Heart left ventricle (tissue), 16 donors: ENCODE measurements around the gene CARD8. TPM values are rescaled to one million over a fixed set of nuclear protein-coding genes. Genes with fewer than 3 reads are reported as not detected.
A peak's percentile ranks its signal among the peaks of the same experiment; 100 is the strongest.

Source experiments
- ATAC-seq, 4 donors: fragments of 200-7000 bp; cut with Tn5 transposase; one replicate each; pipeline ENCODE4 v1.9.1; 2020 to 2022; ENCODE audit warnings: moderate library complexity in 4 of 4, mild to moderate bottlenecking in 3 of 4, moderate number of reproducible peaks in 1 of 4
- DNase-seq, 5 donors: peaks; one replicate each; pipeline ENCODE4 v3.0.0-alpha.2; 2020
- H3K27ac ChIP-seq, 12 donors: fragments of 200-600 bp; sonication (generic) in 4 of 12; one replicate each; pipeline versions ENCODE4 v1.5.0 to v1.8.0; 2016 to 2022; ENCODE audit warnings: mild to moderate bottlenecking in 2 of 12
- H3K27me3 ChIP-seq, 9 donors: fragments of 200-600 bp; sonication (generic) in 2 of 9; one replicate each; pipeline versions ENCODE4 v1.5.1 to v1.8.0; 2016 to 2022; ENCODE audit warnings: mild to moderate bottlenecking in 3 of 9
- H3K36me3 ChIP-seq, 9 donors: fragments of 200-600 bp; sonication (generic) in 2 of 9; one replicate each; pipeline versions ENCODE4 v1.5.0 to v1.8.0; 2018 to 2022; ENCODE audit warnings: mild to moderate bottlenecking in 2 of 9
- H3K4me1 ChIP-seq, 12 donors: fragments of 200-600 bp; sonication (generic) in 4 of 12; one replicate each; pipeline versions ENCODE4 v1.5.0 to v1.8.0; 2016 to 2022; ENCODE audit warnings: mild to moderate bottlenecking in 3 of 12
- H3K4me3 ChIP-seq, 12 donors: fragments of 200-600 bp; sonication (generic) in 4 of 12; one replicate each; pipeline versions ENCODE4 v1.5.0 to v1.8.0; 2017 to 2022; ENCODE audit warnings: mild to moderate bottlenecking in 9 of 12, moderate library complexity in 4 of 12
- H3K9me3 ChIP-seq, 12 donors: fragments of 200-600 bp; sonication (generic) in 4 of 12; one replicate each; pipeline versions ENCODE4 v1.5.0 to v1.8.0; 2016 to 2022; ENCODE audit warnings: mild to moderate bottlenecking in 1 of 12
- CTCF ChIP-seq, 12 donors: fragments of 200-600 bp; sonication (generic) in 4 of 12; IDR thresholded peaks; one replicate each; pipeline versions ENCODE4 v1.5.0 to v1.8.0; 2018 to 2022; ENCODE audit warnings: antibody characterized with exemption in 12 of 12, mild to moderate bottlenecking in 5 of 12
- POLR2A ChIP-seq, 2 donors: fragments of 450-650 bp; IDR thresholded peaks; one replicate each; pipeline ENCODE4 v1.6.1; 2017; ENCODE audit warnings: antibody characterized with exemption in 2 of 2, mild to moderate bottlenecking in 2 of 2, moderate library complexity in 2 of 2
- WGBS, 4 donors: extraction: QIAGEN DNeasy Blood & Tissue Kit in 2 of 4; methylation state at CpG; one replicate each; pipeline versions ENCODE4 v1.1.5 to v1.1.7; 2013 to 2018; 5-methylcytosine and 5-hydroxymethylcytosine counted together
- intact Hi-C, 10 donors: fragments of 100-400 bp; cut with DNase I; formaldehyde crosslinking; loops; one replicate each; pipeline versions ENCODE4 v1.11.1 to v1.14.2; 2022
- polyA plus RNA-seq, 2 donors: library from polyadenylated mRNA; stranded (reverse); fragments of 200-250 nt; gene quantifications; one replicate each; pipeline ENCODE4 v1.2.3, GENCODE V29; 2013
- total RNA-seq, 9 donors: library from RNA; depleted of rRNA in 2 of 9; stranded (reverse); fragments of >200 nt in 2 of 9; fragmentation: NEBNext Ultra II Directional in 3 of 9; extraction: Animal tissue kit (Norgen Biotek cat#: 25700) in 3 of 9; gene quantifications; one replicate each; pipeline versions ENCODE4 v1.1.0 to v1.2.4, GENCODE V29; 2016 to 2023
- donor health status: ischemic (EF 13 %, LVEDD 7.1; RV severe dilation, severe dysfunction).
- donor health status: healthy with polysubstance abuse.
- donor health status: DM: no; HTN: yes; CAD: no.
- donor health status: DM: no; HTN: no; CAD: no.
- donor health status: ischemic (EF 25% LVEDD 6.9; RV normal size, moderate dysfunction).
- donor health status: ischemic (EF 25% LVEDD 5.7; RV mildly dilated, moderate dysfunction).
- donor health status: healthy.
- donor health status: DM: yes; HTN: yes; CAD: no.
- donor health status: ischemic (EF 35%, LVEDD 5.7; RV mildly dilated, moderate dysfunction).
- donor health status: nonischemic (EF 11% LVEDD 7.7; RV severe dilation, severe dysfunction).
- donor health status: DM: yes; HTN: yes; CAD: no.
- donor health status: PGD.
- donor health status: ischemic (EF 29% LVEDD 5.4; RV normal size, mild dysfunction).
- donor health status: nonischemic (EF 23%, LVEDD 6.1; RV moderate dilation, normal function).

CARD8 gene
- total and polyA plus RNA-seq, 11 donors = 18.3 to 49.0 (median 23.8) TPM

- intact Hi-C loops = no loop called here
- TF ChIP-seq CTCF (IDR thresholded peaks at IDR 0.05) (no peak), POLR2A (IDR thresholded peaks at IDR 0.05) (no peak)
- H3K36me3 ChIP-seq = peaks cover 0 to 31% (median 22%) of the 10 kb centered on the region in 9 donors
Observed at GRCh38 chr19:48174445-48175030, 81.2 kb downstream of the CARD8 start.

GRCh38 chr19:48171710-48172109 lies 84.0 kb downstream of the CARD8 start:
- no peak for DNase-seq
- peak overlapping the region in 3 of 12 donors; percentile 67 to 88 (median 80) for H3K4me3 ChIP-seq

More at GRCh38 chr19:48174445-48175030, 81.2 kb downstream of the CARD8 start:
- DNase-seq (no peak), ATAC-seq (no peak)
- H3K4me1 ChIP-seq = peaks cover 0 to 17% (median 6%) of the 10 kb centered on the region in 12 donors
- no peak overlapping the region for H3K27ac ChIP-seq
- H3K27me3 ChIP-seq = no peaks in the 10 kb centered on the region
- 75 to 94% (median 87%) methylated on average over 6 of the region's 6 CpGs for WGBS, 4 donors
- no peak overlapping the region for H3K4me3 ChIP-seq
- H3K9me3 ChIP-seq = no peaks in the 10 kb centered on the region

GRCh38 chr19:48170817-48171347 lies 84.8 kb downstream of the CARD8 start:
- Histone ChIP-seq H3K36me3 (peaks cover 0 to 31% (median 22%) of the 10 kb centered on the region in 9 donors), H3K4me3 (peak overlapping the region; percentile 58 to 95 (median 79)), H3K9me3 (no peaks in the 10 kb centered on the region), H3K27ac (peak overlapping the region in 10 of 12 donors; percentile 85 to 98 (median 94)), H3K4me1 (peaks cover 0 to 20% (median 7%) of the 10 kb centered on the region in 12 donors), H3K27me3 (no peaks in the 10 kb centered on the region)
- no peak for TF ChIP-seq POLR2A (IDR thresholded peaks at IDR 0.05)
- TF ChIP-seq CTCF (IDR thresholded peaks at IDR 0.05) = no peak
- intact Hi-C loops = no loop called here
- WGBS, 4 donors = 2 to 6% (median 4%) methylated on average over 20 to 21 of the region's 21 CpGs
- DNase-seq (peak in 1 of 5 donors; percentile 18), ATAC-seq (no peak)

More at GRCh38 chr19:48171710-48172109, 84.0 kb downstream of the CARD8 start:
- Histone ChIP-seq H3K36me3 (peaks cover 0 to 31% (median 22%) of the 10 kb centered on the region in 9 donors), H3K9me3 (no peaks in the 10 kb centered on the region), H3K27ac (no peak overlapping the region), H3K4me1 (peaks cover 0 to 20% (median 7%) of the 10 kb centered on the region in 12 donors), H3K27me3 (no peaks in the 10 kb centered on the region)
- WGBS, 4 donors = 80 to 90% (median 87%) methylated on average over 35 to 37 of the region's 37 CpGs
- intact Hi-C loops = no loop called here
- no peak for ATAC-seq
- TF ChIP-seq CTCF (IDR thresholded peaks at IDR 0.05) (no peak), POLR2A (IDR thresholded peaks at IDR 0.05) (no peak)

GRCh38 chr19:48169939-48170803 lies 85.5 kb downstream of the CARD8 start, which contains the start of the genes LIG1 and ZSWIM9:
TSS of gene LIG1 (minus strand) at chr19:48170344. CDS start at chr19:48165566, 4,778 bp downstream.
TSS of gene ZSWIM9 (plus strand) at chr19:48170680. CDS start at chr19:48171803, 1,123 bp downstream.
- WGBS, 4 donors = 1% methylated on average over 44 to 82 of the region's 82 CpGs
- TF ChIP-seq POLR2A (IDR thresholded peaks at IDR 0.05) (no peak), CTCF (IDR thresholded peaks at IDR 0.05) (peak in 7 of 12 donors; percentile 12 to 53 (median 32))
- peaks cover 0 to 20% (median 7%) of the 10 kb centered on the region in 12 donors for H3K4me1 ChIP-seq
- H3K9me3 ChIP-seq = no peaks in the 10 kb centered on the region
- peak within 1 kb of the TSS; percentile 58 to 95 (median 79) for H3K4me3 ChIP-seq
- H3K27ac ChIP-seq = peak within 1 kb of the TSS; percentile 82 to 98 (median 94)
- peaks cover 0 to 31% (median 20%) of the 10 kb centered on the region in 9 donors for H3K36me3 ChIP-seq
- DNase-seq (peak; percentile 92 to 94 (median 92)), ATAC-seq (peak; percentile 96 to 98 (median 98))
- no peaks in the 10 kb centered on the region for H3K27me3 ChIP-seq
- intact Hi-C loops = no loop called here
